ENCODE data around the gene AURKAIP1.

- TF ChIP-seq EP300 (IDR thresholded peaks at IDR 0.05), result no peak
- TF ChIP-seq, protein P1, sequence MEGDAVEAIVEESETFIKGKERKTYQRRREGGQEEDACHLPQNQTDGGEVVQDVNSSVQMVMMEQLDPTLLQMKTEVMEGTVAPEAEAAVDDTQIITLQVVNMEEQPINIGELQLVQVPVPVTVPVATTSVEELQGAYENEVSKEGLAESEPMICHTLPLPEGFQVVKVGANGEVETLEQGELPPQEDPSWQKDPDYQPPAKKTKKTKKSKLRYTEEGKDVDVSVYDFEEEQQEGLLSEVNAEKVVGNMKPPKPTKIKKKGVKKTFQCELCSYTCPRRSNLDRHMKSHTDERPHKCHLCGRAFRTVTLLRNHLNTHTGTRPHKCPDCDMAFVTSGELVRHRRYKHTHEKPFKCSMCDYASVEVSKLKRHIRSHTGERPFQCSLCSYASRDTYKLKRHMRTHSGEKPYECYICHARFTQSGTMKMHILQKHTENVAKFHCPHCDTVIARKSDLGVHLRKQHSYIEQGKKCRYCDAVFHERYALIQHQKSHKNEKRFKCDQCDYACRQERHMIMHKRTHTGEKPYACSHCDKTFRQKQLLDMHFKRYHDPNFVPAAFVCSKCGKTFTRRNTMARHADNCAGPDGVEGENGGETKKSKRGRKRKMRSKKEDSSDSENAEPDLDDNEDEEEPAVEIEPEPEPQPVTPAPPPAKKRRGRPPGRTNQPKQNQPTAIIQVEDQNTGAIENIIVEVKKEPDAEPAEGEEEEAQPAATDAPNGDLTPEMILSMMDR (IDR thresholded peaks at IDR 0.05), result no peak
Observed at GRCh38 chr1:1344655-1345361, 30.2 kb downstream of the AURKAIP1 start.

All from ovary (tissue), 3 donors.